ENCODE results near the gene MYO10.
"Not testable (repeated sequence)": the region's sequence is repeated elsewhere in the genome, so short reads cannot be mapped to it uniquely, and the experiment has no call there.

The MYO10 gene

DNA sequence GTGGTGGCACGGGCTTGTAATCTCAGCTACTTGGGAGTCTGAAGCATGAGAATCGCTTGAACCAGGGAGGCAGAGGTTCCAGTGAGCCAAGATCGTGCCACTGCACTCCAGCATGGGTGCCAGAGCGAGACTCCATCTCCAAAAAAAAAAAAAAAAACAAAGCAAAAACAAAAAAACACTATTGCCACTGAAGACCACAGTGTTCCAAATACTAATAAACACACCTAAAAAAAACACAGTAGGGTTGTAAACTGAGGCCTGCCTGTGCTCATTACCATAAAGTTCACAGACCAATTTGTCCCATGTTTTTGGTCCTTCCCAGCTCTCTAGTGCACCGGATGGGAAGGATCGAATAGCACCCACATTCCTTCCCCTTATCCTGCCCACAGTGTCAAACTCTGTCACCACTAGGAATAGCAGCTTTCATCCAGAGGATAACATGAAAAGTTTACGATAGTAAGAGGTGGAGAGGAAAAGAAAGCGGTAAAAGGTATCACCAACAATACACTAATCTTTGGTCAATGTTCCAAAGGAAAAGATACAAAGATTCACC lies 49.2 kb downstream of the MYO10 start:
- DNase-seq (ENCODE audit: low read depth), result no peak

DNA sequence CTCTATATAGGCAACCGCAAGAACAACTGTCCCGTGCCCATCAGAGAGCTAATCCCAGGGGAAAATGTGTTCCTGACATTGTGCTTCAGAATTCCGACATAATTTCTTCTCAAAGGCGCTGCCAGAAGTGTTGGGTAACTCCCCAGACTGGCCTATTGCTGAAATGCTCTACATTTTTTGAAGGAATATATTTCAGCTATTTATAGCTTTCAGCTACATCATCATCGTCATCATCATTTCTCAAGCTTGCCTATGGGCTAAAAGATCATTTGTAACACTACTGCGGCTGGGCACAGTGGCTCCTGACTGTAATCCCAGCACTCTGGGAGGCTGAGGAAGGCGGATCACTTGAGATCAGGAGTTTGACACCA lies 49.7 kb downstream of the MYO10 start:
- DNase-seq (ENCODE audit: low read depth), result no peak

DNA sequence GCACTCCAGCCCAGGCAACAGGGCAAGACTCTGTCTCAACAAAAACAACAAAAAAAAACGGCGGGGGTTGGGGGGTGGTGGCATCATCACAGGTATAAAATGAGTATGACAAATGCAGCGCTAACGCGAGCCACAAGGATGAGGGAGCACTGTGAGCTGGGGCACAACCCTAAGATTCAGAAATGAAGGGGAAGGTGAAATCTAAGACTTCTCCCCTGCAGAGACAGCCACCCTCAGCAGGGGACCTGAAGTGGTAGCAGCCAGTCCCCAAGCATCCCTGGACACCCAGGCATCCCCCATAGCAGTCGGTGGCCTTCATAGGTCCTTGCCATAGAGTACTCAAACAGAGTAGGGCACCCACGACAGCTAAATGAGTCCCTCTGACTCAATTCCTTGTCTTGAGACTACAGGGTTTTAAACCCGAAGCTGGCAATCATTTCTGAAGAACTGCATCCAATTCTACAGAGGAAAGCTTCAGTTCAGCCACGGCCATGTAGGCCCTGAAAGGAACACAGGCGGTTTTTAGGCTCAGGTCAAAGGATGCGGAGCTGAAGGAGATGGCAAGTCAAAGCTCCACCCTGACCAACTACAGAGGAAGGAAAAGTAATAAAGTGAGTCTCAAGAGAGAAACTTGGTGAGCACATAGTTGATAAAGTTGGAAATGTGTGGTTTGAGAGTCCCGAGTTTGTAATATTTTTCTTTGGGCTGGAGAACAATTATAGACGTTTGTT lies 50.3 kb downstream of the MYO10 start:
- no peak for DNase-seq (ENCODE audit: low read depth)

DNA sequence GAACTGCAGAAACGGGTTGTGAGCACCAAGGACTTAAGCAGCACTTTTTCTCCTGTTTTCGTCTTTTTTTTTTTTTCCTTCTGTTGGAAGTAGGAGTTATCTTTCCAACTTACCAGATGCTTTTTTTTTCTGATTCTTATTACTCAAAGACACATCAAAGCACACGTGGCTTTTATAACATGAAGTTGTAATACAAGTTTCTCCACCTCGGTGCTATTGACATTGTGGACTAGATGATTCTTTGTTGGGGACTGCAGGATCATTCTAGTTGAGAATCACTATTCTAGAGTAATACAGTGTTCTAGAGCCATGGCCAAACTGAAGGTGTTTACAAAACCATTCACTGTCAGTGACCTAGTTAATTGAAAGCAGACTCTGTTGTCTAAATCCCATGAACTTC lies 51.5 kb downstream of the MYO10 start:
- DNase-seq (ENCODE audit: low read depth), result no peak

DNA sequence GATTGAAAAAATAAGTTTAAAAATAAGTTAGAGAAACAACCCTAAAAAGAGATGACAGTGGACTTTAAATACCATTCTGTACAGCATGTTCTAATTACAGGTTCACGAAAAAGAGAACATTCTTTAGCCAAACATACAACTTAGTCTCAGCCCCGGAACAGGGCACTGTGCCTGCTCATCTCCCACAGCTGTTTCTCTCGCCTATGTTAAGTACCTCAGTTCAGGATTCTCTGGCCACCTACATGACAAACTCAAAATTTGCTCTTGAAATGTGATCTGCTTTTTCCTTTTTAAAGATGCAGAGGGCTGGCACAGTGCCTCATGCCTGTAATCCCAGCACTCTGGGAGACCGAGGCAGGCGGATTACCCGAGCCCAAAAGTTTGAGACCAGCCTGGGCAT lies 52.3 kb downstream of the MYO10 start:
- DNase-seq (ENCODE audit: low read depth), result no peak

DNA sequence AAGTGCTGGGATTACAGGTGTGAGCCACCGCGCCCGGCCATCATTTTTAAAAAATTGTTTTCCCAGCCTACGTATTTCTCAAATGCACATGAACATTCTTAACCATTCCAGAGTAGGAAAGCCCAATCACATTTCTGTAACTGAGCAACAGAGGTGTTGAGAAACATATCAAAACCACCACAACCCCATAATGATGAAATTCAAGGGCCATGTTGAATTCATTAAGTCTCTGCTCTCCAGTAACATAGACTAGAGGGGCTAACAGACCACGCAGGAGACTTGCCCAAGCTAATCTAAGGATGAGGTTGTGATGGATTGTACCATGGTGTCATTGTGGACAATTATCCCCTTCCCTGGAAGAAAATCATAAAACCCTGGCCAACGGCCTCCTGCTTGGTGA lies 52.9 kb downstream of the MYO10 start:
- no peak for DNase-seq (ENCODE audit: low read depth)

DNA sequence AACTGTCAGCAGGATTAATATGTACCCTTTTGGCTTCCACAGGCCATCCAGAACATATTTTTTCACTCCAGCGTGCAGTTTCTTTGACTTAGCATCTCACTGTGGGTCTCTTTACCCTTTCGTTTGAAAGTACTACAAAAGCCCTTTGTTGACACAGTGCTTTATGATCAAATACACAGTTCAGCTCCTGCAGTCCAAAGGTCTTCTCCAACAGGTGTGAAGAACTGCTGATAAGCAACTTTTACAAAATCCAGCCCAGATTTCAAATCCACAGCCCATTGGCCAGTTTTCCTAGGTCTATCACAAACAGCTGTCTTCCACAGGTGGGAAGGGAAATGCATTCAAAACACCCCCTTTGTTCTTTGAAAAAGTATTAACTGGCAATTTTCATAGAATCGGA lies 54.8 kb downstream of the MYO10 start:
- no peak for DNase-seq (ENCODE audit: low read depth)

DNA sequence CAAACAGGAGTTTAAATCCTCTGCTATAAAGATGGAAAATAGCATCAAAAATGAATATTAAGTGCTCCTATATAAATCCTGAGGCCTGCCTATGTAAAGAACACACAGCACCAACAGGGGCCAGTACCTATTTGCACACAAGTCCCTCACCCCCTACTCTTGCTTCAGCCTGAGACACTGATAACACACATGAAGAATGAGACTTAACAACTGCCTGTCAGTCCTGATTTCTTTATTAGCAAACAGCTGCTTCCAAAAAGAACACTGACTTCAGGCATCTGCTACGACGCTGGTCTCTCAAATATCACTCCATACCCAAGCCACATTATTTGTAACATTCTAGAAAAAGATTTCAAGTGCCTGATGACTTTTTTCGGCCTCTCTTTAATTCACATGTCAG lies 55.5 kb downstream of the MYO10 start:
- no peak for DNase-seq (ENCODE audit: low read depth)

DNA sequence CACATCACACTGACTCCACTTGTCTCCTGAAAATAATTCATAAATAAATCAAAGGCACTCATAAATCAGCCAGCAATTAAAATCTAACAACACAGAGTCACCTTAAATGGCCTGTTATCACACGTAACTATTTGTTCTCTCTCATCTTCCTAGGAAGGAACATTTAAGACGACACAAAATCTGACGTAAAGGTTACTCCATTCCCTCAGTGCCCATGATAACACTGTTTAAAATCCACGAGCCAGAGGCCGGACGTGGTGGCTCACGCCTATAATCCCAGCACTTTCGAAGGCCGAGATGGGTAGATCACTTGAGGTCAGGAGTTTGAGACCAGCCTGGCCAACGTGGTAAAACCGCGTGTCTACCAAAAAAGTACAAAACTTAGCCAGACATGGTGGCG lies 56.4 kb downstream of the MYO10 start:
- no peak for DNase-seq (ENCODE audit: low read depth)

DNA sequence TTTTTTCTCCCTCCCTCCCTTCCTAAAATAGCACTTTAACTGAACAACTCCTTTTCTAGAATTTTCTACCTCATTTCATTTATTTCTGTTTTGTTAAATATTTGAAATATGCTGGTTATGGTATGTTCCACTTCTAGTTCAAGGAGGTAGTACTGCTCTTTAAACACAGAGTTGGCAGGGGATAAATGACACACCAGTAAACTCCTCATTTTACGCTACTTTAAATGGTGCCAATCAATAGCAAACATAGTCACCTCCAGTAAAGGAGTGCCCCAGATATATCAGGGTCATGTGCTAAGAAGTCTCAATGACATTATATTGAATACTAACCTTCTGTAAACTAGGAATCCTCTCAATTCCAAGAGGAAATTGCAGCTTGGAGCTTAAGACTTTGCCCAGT lies 56.9 kb downstream of the MYO10 start:
- DNase-seq (ENCODE audit: low read depth), result no peak

DNA sequence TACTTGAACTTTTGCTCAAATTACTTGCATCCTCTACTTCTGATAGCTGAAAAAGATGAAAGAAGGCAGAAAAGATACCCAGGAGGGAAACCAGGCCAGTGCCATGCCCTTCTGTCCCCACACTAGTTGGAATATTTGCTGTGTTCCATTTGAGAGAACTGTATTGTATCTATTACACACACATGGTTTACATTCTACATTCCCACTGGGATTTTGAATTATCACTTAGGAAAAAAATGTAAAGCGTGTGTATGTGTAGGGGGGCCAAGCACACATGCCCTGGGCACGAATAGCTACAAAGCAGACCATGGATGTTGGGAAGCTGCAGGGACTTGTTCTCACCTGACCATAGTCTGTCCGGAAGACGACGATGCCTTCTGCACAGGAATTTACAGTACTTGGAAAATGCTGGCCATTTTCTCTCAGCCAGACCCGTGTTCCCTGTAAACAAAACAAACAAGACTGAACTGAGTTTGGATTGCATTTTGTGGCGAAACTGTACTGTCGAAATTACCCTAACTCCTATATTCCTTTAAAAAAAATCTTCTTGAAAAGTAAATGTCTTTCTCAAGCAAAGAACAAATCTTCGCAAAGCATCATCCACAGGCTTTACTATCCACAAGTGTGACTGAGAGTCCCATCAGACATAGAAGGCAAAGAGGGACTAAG lies 58.7 kb downstream of the MYO10 start:
- no peak for DNase-seq (ENCODE audit: low read depth)

DNA sequence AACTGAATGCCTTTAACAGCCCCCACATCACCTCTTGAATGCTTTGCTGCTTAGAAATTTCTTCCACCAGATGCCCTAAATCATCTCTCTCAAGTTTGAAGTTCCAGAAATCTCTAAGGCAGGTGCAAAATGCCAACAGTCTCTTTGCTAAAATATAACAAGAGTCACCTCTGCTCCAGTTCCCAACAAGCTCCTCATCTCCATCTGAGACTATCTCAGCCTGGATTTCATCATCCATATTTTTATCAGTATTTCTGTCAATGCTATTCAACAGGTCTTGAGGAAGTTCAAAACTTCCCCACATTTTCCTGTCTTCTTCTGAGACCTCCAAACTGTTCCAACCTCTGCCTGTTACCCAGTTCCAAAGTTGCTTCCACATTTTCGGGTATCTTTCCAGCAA lies 61.7 kb downstream of the MYO10 start:
- DNase-seq (ENCODE audit: low read depth), result not testable (repeated sequence)

DNA sequence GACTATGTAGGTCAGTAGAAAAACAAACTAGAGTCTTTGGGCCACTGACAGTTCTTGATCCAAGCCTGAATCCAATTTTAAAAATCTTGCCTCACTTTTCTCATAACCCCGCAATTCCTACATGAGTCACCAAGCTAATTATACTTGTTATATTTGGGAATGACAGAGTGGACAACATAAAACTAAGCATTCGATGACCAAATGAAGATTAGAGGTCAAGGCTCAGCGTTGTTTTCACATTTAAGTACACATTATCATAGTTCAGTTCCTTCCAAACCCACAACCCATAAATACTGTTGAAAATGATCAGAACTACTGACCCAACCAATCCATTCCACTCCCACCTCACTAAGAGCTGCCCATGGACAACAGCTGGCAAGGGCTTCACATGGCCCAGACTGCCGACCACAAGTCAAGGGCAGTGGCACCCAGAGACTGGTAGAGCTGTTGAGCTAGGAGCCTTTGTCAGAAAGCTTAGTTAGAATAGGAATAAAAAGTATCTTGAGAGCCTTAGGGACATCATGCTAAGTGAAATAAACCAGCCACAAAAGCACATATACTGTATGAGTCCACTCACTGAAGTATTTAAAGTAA lies 64.2 kb downstream of the MYO10 start:
- no peak for DNase-seq (ENCODE audit: low read depth)

DNA sequence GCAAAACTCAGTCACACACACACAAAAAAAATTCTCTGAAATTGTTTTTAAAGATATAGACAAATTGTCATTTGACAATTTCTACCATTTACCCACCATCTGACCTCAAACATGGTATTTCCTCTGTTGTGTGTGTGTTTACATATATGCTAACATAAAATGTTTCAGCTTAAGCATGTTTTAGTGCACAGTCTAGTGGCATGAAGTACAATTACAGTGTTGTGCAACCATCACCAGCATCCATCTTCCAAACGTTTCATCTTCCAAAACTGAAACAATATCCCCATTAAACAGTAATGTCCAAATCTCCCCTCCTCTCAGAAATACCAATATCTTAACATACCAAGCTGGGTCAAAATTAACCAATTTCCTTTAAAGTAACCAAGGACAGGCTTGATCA lies 65.2 kb downstream of the MYO10 start:
- DNase-seq (ENCODE audit: low read depth), result no peak

DNA sequence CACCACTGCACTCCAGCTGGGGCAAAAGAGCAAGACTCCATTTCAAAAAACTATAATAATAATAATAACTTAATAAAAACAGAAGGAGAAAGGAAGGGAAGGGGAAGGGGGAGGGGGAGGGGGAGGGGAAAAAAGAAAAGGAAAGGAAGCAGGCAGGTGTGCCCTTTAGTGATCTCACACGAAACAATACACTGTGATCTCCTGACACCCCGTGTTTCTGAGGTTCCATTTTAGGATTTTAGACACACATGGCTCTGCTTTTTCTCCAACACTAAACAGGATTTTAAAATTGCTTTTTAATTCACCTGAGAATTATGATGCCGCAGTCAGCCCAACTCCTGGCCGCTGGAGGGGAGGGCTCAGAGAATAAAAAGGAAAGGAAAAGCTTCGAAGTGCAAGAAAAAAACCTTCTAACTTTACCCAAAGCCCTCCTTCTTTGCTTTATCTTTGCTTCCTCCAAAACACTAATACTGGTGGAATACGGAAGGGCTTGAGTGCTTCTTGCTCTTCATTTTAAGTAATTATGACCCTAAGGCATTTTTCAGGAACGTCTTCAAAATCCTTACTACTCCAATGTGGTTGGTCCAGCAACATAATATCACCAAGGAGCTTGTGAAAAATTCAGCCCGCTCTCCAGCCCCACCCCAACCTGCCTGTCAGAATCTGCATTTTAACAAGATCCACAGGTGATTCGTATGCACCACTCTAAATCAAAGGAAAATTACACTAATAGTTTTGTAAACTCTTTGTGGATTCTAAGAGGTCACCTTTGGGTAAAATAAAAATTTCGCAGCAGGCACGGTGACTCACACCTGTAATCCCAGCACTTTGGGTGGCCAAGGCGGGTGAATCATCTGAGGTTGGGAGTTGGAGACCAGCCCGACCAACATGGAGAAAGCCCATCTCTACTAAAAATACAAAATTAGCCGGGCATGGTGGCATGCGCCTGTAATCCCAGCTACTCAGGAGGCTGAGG lies 66.0 kb downstream of the MYO10 start:
- no peak for DNase-seq (ENCODE audit: low read depth)

DNA sequence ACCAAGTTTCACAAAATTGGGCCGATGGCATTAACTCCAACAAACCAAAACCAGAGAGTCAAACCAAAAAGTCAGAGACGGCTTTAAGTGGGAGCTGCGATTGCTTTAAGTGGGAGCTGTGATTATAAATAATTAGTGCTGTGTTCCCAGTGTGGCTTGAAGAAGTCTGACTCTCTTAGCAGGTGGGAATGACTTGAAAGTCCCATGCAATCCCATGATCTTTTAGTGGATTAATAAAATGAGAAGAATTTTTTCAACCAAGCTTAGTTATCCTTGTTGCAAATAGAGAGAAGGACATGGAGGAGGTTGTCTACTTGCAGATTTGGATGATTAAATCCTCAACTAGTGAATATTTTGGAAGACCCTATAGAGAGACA lies 68.5 kb downstream of the MYO10 start:
- no peak for DNase-seq (ENCODE audit: low read depth)

DNA sequence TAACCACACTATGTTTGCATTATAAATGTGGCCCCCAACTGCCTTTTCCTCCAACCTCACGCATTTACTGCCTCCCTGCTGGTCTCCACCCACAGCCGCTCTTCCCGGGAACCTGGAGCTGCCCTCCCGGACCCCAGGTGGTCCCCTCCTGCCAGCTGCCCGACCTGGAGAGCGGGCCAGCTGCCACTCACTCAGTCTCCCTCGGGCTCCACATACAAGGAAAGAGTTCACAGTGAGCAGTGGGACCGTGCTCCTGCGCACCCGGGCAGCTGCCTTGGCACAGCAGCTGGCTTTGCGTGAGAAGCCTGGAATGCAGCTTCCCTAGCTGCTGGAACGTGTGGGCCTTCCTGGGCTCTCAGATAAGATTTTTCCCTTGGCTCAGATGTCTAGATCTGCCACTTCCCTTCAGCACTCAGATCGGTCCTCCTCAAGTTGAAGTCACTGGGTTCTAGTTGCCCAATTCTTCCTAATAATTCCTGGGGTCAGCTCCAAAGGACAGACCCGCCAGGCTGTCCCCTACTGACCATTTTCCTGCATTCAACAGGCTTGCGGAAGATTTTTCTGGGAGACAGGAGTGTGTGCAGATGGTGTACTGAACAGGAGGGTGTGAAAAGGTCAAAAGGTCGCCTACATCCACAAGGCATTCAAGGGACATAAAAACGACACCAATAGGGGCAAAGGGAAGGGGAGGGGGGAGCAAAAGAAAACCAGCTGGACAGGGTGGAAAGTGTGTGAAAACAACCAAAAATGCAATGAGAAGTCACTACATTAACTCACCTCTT lies 69.1 kb downstream of the MYO10 start:
- DNase-seq (ENCODE audit: low read depth), result no peak

DNA sequence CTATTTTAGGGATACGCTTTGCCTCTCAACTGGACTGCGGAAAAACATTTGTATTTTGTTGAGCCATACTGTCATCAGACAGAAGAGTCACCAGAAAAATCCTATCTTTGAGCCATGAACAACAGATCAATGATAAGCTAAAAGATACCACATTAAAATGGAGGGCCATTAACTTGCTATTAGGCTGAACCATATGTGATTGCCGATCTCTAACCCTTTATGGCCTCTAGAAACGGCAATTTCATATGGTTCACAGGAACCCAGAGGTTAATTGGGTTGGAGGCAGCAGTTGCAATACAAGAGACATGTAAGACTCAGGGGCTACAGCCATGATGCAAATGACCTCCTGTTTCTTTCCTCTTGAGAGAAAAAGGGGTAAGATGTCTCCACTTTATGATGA lies 69.8 kb downstream of the MYO10 start:
- no peak for DNase-seq (ENCODE audit: low read depth)

DNA sequence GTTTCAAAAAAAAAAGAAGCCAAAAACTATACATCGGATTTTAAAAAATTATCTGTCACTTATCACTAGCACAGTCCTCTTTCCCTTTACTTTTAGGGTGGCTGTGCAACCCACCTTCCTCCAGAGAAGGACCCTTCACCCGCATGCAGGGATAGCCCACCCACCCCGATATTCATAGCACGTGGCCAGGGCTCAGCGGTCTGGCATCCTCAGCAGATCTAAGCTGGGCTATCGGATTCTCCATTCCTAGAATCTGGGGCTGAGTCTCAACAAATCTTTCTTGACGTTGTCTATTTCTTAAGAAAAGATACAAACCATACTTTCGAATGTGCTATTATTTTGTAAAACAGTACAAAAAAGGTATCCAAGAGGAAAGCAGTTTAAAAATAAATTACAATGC lies 70.9 kb downstream of the MYO10 start:
- DNase-seq (ENCODE audit: low read depth), result no peak

DNA sequence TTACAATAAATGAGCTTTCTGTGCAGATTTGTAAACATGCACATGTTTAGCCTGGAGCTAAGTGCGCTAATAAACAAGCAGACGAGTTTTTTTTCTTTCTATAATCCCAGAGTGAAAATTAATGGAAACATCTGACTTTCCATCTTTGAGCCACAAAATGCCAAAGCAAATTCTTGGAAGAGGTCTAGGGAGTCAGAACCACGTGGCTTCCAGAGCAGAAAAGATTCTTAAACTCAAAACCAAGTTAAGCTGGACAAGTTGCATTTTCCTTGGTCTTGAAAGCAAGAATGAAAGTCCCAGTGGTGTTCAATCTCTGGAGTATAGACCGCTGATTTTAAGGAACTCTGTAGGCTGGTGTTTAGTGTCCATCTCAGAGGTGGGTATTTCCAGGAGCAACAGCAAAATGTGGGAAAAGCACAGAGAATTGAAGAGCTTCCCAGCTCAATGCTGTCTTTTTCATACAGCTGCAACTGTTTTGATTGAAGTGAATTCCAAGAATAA lies 71.4 kb downstream of the MYO10 start:
- no peak for DNase-seq (ENCODE audit: low read depth)

DNA sequence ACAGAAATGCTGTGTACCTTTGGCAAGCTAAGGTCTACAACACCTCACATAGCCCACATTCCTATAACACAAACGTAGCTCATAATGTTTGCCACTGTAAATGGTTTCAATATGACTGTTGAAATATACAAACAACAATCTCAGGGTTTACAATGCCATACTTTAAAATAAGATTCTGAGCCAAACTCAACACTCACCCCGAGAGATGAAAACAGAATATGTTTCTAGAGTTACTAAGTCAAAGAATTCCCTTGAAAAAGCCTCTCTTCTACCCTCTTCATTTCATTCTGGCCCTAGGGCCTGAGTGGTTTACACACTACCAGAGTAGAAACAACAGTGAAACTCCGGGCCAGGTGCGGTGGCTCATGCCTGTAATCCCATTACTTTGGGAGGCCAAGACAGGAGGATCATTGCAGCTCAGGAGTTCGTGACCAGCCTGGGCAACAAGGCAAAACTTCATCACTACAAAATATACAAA lies 72.6 kb downstream of the MYO10 start:
- DNase-seq (ENCODE audit: low read depth), result no peak

Data from T-helper 22 cell (primary cell).